ENCODE results near the gene SCCPDH. TPM values are rescaled to one million over a fixed set of nuclear protein-coding genes. Genes with fewer than 3 reads are reported as not detected.
"Not testable (repeated sequence)": the region's sequence is repeated elsewhere in the genome, so short reads cannot be mapped to it uniquely, and the experiment has no call there.

Gene SCCPDH
- total and polyA plus RNA-seq, 2 donors = 19.3 to 42.7 TPM

DNA sequence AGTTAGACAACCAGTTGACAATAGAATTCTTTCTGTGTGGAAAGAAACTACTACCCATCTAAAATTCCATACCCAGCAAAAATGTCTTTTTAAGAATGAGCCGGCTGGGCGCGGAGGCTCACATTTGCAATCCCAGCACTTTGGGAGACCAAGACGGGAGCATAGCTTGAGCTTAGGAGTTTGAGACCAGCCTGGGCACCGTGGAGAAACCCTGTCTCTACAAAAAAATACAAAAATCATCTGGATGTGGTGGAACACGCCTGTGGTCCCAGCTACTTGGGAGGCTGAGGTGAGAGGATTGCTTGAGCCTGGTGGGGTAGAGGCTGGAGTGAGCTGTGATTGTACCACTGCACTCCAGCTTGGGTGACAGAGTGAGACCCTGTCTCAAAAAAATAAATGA lies 79.2 kb downstream of the SCCPDH start:
- Histone ChIP-seq H3K4me3 (ENCODE audit: low read length in 2 of 2) (no peak overlapping the region), H3K9me3 (ENCODE audit: control insufficient read depth in 2 of 2, insufficient read depth in 1 of 2, low read length in 1 of 2) (peaks cover 0 to 5% of the 10 kb centered on the region in 2 donors), H3K27me3 (ENCODE audit: control insufficient read depth in 2 of 2, insufficient read depth in 1 of 2, low read length in 1 of 2) (no peaks in the 10 kb centered on the region), H3K36me3 (ENCODE audit: control insufficient read depth in 2 of 2, insufficient read depth in 2 of 2, low read length in 1 of 2) (no peaks in the 10 kb centered on the region), H3K4me1 (ENCODE audit: control insufficient read depth in 2 of 2, insufficient read depth in 2 of 2, low read length in 2 of 2) (no peaks in the 10 kb centered on the region), H3K27ac (ENCODE audit: low read depth in 1 of 2, low read length in 1 of 2) (no peak overlapping the region)
- WGBS = 97% methylated on average over 6 of the region's 6 CpGs
- no peak for DNase-seq (ENCODE audit: low read depth in 6 of 9, low spot score in 9 of 9)

DNA sequence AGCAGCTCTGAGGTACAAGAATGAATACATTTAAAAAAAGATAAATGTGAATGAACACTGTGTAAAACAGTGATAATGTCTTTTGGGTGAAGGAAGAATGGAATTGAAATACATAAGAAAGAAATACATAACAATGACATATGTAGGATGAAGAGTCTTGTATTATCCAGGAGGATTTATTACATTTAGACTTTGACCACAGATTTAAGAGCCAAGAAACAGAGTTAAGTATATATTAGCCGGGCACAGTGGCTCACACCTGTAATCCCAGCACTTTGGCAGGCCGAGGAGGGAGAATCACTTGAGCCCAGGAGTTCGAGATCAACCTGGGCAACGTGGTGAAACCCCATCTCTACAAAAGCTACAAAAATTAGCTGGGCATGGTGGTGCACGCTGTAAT lies 79.7 kb downstream of the SCCPDH start:
- Histone ChIP-seq H3K9me3 (ENCODE audit: control insufficient read depth in 2 of 2, insufficient read depth in 1 of 2, low read length in 1 of 2) (peaks cover 0 to 5% of the 10 kb centered on the region in 2 donors), H3K4me3 (ENCODE audit: low read length in 2 of 2) (no peak overlapping the region), H3K4me1 (ENCODE audit: control insufficient read depth in 2 of 2, insufficient read depth in 2 of 2, low read length in 2 of 2) (no peaks in the 10 kb centered on the region), H3K27me3 (ENCODE audit: control insufficient read depth in 2 of 2, insufficient read depth in 1 of 2, low read length in 1 of 2) (no peaks in the 10 kb centered on the region), H3K27ac (ENCODE audit: low read depth in 1 of 2, low read length in 1 of 2) (no peak overlapping the region), H3K36me3 (ENCODE audit: control insufficient read depth in 2 of 2, insufficient read depth in 2 of 2, low read length in 1 of 2) (no peaks in the 10 kb centered on the region)
- 97% methylated on average over 5 of the region's 5 CpGs for WGBS
- DNase-seq (ENCODE audit: low read depth in 6 of 9, low spot score in 9 of 9) = no peak

DNA sequence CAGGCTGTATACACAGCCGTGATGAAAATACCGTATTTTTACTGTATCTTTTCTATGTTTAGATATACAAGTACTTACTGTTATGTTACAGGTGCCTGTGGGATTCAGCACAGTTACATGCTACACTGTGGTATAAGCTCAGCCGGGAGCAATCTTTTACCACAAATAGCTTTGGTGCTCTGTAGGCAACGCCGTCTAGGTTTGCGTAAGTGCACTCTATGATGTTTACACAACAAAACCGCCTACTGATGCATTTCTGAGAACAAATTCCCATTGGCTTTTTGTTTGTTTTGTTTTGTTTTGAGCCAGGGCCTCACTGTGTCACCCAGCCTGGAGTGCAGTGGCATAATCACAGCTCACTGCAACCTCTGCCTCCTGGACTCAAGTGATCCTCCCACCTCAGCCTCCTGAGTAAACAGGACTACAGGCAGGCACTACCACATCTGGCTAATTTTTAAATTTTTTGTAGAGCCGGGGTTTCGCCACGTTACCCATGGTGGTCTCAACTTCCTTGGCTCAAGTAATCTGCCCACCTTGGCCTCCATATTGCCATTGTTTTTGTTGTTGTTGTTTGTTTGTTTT lies 81.0 kb downstream of the SCCPDH start:
- Histone ChIP-seq H3K27ac (ENCODE audit: low read depth in 1 of 2, low read length in 1 of 2) (no peak overlapping the region), H3K4me1 (ENCODE audit: control insufficient read depth in 2 of 2, insufficient read depth in 2 of 2, low read length in 2 of 2) (no peaks in the 10 kb centered on the region), H3K36me3 (ENCODE audit: control insufficient read depth in 2 of 2, insufficient read depth in 2 of 2, low read length in 1 of 2) (no peaks in the 10 kb centered on the region), H3K4me3 (ENCODE audit: low read length in 2 of 2) (no peak overlapping the region), H3K27me3 (ENCODE audit: control insufficient read depth in 2 of 2, insufficient read depth in 1 of 2, low read length in 1 of 2) (no peaks in the 10 kb centered on the region), H3K9me3 (ENCODE audit: control insufficient read depth in 2 of 2, insufficient read depth in 1 of 2, low read length in 1 of 2) (peaks cover 0 to 5% of the 10 kb centered on the region in 2 donors)
- no peak for DNase-seq (ENCODE audit: low read depth in 6 of 9, low spot score in 9 of 9)
- WGBS = 88% methylated on average over 10 of the region's 10 CpGs

DNA sequence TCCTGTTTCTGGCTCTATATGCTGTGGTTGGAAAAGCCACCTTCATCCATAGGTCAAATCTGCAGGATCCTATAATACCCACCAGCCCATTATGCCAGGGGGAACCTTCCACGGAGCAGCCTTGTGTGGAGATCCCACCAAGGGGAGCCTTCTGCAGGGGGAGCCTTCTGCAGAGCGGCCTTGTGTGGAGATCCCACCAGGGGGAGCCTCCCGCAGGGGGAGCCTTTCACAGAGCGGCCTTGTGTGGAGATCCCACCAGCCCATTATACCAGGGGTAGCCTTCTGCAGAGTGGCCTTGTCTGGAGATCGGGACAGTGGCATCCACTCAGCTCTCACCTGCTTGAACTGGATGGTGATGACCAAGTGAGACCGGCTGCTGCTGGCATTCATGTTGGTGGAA lies 85.3 kb downstream of the SCCPDH start:
- no peak for DNase-seq (ENCODE audit: low read depth in 6 of 9, low spot score in 9 of 9)
- H3K4me1 ChIP-seq (ENCODE audit: control insufficient read depth in 2 of 2, insufficient read depth in 2 of 2, low read length in 2 of 2) = no peaks in the 10 kb centered on the region
- no peak overlapping the region for H3K4me3 ChIP-seq (ENCODE audit: low read length in 2 of 2)
- no peaks in the 10 kb centered on the region for H3K9me3 ChIP-seq (ENCODE audit: control insufficient read depth in 2 of 2, insufficient read depth in 1 of 2, low read length in 1 of 2)
- H3K36me3 ChIP-seq (ENCODE audit: control insufficient read depth in 2 of 2, insufficient read depth in 2 of 2, low read length in 1 of 2) = no peaks in the 10 kb centered on the region
- H3K27me3 ChIP-seq (ENCODE audit: control insufficient read depth in 2 of 2, insufficient read depth in 1 of 2, low read length in 1 of 2) = no peaks in the 10 kb centered on the region
- 95% methylated on average over 6 of the region's 6 CpGs for WGBS
- H3K27ac ChIP-seq (ENCODE audit: low read depth in 1 of 2, low read length in 1 of 2) = no peak overlapping the region

DNA sequence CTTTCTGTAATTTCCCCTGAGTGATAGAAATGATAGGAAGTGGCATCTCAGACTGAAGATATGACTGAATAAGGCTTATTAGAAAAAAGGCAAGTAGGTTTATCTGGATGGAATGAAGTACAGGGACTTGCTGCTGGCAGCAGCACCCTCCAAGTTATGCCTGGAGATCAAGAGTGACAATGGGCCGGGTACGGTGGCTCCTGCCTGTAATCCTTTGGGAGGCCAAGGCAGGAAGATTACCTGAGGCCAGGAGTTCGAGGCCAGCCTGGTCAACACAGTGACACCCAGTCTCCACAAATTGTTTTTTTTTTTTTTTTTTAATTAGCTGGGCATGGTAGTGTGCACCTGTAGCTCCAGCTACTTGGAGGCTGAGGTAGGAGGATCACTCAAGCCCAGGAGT lies 87.8 kb downstream of the SCCPDH start:
- no peaks in the 10 kb centered on the region for H3K9me3 ChIP-seq (ENCODE audit: control insufficient read depth in 2 of 2, insufficient read depth in 1 of 2, low read length in 1 of 2)
- no peak overlapping the region for H3K27ac ChIP-seq (ENCODE audit: low read depth in 1 of 2, low read length in 1 of 2)
- H3K36me3 ChIP-seq (ENCODE audit: control insufficient read depth in 2 of 2, insufficient read depth in 2 of 2, low read length in 1 of 2) = no peaks in the 10 kb centered on the region
- no peaks in the 10 kb centered on the region for H3K27me3 ChIP-seq (ENCODE audit: control insufficient read depth in 2 of 2, insufficient read depth in 1 of 2, low read length in 1 of 2)
- no peak for DNase-seq (ENCODE audit: low read depth in 6 of 9, low spot score in 9 of 9)
- 95% methylated on average over 3 of the region's 3 CpGs for WGBS
- H3K4me1 ChIP-seq (ENCODE audit: control insufficient read depth in 2 of 2, insufficient read depth in 2 of 2, low read length in 2 of 2) = peaks cover 0 to 3% of the 10 kb centered on the region in 2 donors
- H3K4me3 ChIP-seq (ENCODE audit: low read length in 2 of 2) = no peak overlapping the region

DNA sequence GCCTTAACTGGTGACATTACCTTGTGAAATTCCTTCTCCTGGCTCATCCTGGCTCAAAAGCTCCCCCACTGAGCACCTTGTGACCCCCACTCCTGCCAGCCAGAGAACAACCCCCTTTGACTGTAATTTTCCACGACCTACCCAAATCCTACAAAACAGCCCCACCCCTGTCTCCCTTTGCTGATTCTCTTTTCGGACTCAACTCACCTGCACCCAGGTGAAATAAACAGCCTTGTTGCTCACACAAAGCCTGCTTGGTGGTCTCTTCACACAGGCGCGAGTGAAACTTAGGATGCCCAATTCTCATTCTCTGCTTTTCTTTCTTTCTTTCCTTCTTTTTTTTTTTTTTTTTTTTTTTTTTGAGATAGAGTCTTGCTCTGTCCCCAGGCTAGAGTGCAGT lies 89.1 kb downstream of the SCCPDH start:
- H3K4me3 ChIP-seq (ENCODE audit: low read length in 2 of 2); H3K4me1 ChIP-seq (ENCODE audit: control insufficient read depth in 2 of 2, insufficient read depth in 2 of 2, low read length in 2 of 2); H3K27ac ChIP-seq (ENCODE audit: low read depth in 1 of 2, low read length in 1 of 2); H3K9me3 ChIP-seq (ENCODE audit: control insufficient read depth in 2 of 2, insufficient read depth in 1 of 2, low read length in 1 of 2); H3K27me3 ChIP-seq (ENCODE audit: control insufficient read depth in 2 of 2, insufficient read depth in 1 of 2, low read length in 1 of 2); H3K36me3 ChIP-seq (ENCODE audit: control insufficient read depth in 2 of 2, insufficient read depth in 2 of 2, low read length in 1 of 2); DNase-seq (ENCODE audit: low read depth in 6 of 9, low spot score in 9 of 9): not testable (repeated sequence)
- WGBS = 96% methylated on average over 4 of the region's 4 CpGs

DNA sequence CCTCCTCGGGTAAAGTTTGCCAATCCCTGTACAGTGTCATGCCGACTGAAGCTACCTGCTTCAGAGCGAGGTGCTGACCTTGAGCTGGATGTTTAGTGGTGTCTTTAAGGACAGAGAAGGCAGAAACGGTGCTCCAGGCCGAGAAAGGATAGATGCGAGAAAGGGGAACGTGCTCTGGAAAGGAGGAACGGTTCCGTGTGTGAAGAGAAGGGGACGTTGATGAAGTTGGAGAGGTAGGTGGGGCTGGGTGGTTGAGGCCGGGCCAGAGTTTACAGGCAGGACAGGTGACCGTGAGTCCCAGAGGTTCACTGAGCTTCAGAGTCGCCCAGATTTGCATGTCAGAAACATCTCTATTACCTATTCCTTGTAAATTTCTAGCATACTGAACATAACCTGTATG lies 90.7 kb downstream of the SCCPDH start:
- WGBS = 98% methylated on average over 13 of the region's 13 CpGs
- Histone ChIP-seq H3K4me1 (ENCODE audit: control insufficient read depth in 2 of 2, insufficient read depth in 2 of 2, low read length in 2 of 2) (peaks cover 0 to 3% of the 10 kb centered on the region in 2 donors), H3K9me3 (ENCODE audit: control insufficient read depth in 2 of 2, insufficient read depth in 1 of 2, low read length in 1 of 2) (no peaks in the 10 kb centered on the region), H3K36me3 (ENCODE audit: control insufficient read depth in 2 of 2, insufficient read depth in 2 of 2, low read length in 1 of 2) (no peaks in the 10 kb centered on the region), H3K27ac (ENCODE audit: low read depth in 1 of 2, low read length in 1 of 2) (no peak overlapping the region), H3K27me3 (ENCODE audit: control insufficient read depth in 2 of 2, insufficient read depth in 1 of 2, low read length in 1 of 2) (no peaks in the 10 kb centered on the region), H3K4me3 (ENCODE audit: low read length in 2 of 2) (no peak overlapping the region)
- DNase-seq (ENCODE audit: low read depth in 6 of 9, low spot score in 9 of 9) = no peak

DNA sequence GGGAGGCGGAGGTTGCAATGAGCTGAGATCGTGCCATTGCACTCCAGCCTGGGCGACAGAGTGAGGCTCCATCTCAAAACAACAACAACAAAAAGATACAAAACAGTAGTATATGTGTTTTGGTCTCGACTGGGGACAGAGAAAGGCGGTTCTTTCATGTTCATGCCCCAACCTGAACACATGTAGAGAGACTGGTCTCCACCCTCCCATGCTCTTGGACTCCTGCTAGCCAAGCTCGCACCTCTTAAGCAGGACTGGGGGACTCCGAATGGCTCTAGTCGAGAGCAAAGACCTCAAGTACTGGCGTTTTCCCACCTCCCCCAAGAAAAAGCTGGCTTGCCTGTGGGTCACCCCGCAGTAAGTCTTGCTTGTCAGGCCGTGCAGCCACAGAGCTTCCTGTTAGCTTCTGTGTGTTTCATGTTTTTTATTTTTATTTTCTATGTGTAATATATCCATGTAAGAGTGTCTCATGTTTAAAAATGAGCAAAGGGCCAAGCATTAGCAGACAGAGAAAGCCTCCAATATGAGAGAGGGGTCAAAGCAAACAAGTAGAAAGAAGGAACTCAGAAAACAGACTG lies 91.6 kb downstream of the SCCPDH start:
- WGBS = 53% methylated on average over 11 of the region's 11 CpGs
- Histone ChIP-seq H3K27me3 (ENCODE audit: control insufficient read depth in 2 of 2, insufficient read depth in 1 of 2, low read length in 1 of 2) (no peaks in the 10 kb centered on the region), H3K27ac (ENCODE audit: low read depth in 1 of 2, low read length in 1 of 2) (no peak overlapping the region), H3K4me1 (ENCODE audit: control insufficient read depth in 2 of 2, insufficient read depth in 2 of 2, low read length in 2 of 2) (peaks cover 1 to 7% of the 10 kb centered on the region in 2 donors), H3K9me3 (ENCODE audit: control insufficient read depth in 2 of 2, insufficient read depth in 1 of 2, low read length in 1 of 2) (no peaks in the 10 kb centered on the region), H3K4me3 (ENCODE audit: low read length in 2 of 2) (no peak overlapping the region), H3K36me3 (ENCODE audit: control insufficient read depth in 2 of 2, insufficient read depth in 2 of 2, low read length in 1 of 2) (no peaks in the 10 kb centered on the region)
- peak in 1 of 9 donors; percentile 12 for DNase-seq (ENCODE audit: low read depth in 6 of 9, low spot score in 9 of 9)

Measured in thymus (tissue), 11 donors.